Measurements from ENCODE around the gene TLE3.

GRCh38 chr15:70045045-70045444, 52.7 kb downstream of the TLE3 start:
- no peak for TF ChIP-seq POLR2A (IDR thresholded peaks at IDR 0.05)
- TF ChIP-seq CTCF (IDR thresholded peaks at IDR 0.05): no peak
